OCI-LY7 (cell line): ENCODE data around the gene CCDC192.

Source experiments
- CTCF ChIP-seq: fragments of 200-600 bp; sonication (generic); conservative IDR thresholded peaks from 2 replicates; pipeline ENCODE4 v1.5.1; 2014; ENCODE audit warnings: mild to moderate bottlenecking, antibody characterized with exemption, low read length, moderate library complexity, mixed read lengths
- EZH2phosphoT487 ChIP-seq: fragments of 200-600 bp; sonication (generic); IDR thresholded peaks from 2 replicates; pipeline ENCODE4 v1.6.1; 2018; ENCODE audit warnings: low read depth, borderline replicate concordance, mild to moderate bottlenecking, mixed run types, antibody characterized with exemption, low read length, moderate library complexity, mixed read lengths

- no peak for TF ChIP-seq CTCF
- no peak for TF ChIP-seq EZH2phosphoT487
Measured at GRCh38 chr5:127886081-127886480, 182.9 kb downstream of the CCDC192 start.
